ENCODE results near the gene HBEGF.

The HBEGF gene, protein sequence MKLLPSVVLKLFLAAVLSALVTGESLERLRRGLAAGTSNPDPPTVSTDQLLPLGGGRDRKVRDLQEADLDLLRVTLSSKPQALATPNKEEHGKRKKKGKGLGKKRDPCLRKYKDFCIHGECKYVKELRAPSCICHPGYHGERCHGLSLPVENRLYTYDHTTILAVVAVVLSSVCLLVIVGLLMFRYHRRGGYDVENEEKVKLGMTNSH

DNA sequence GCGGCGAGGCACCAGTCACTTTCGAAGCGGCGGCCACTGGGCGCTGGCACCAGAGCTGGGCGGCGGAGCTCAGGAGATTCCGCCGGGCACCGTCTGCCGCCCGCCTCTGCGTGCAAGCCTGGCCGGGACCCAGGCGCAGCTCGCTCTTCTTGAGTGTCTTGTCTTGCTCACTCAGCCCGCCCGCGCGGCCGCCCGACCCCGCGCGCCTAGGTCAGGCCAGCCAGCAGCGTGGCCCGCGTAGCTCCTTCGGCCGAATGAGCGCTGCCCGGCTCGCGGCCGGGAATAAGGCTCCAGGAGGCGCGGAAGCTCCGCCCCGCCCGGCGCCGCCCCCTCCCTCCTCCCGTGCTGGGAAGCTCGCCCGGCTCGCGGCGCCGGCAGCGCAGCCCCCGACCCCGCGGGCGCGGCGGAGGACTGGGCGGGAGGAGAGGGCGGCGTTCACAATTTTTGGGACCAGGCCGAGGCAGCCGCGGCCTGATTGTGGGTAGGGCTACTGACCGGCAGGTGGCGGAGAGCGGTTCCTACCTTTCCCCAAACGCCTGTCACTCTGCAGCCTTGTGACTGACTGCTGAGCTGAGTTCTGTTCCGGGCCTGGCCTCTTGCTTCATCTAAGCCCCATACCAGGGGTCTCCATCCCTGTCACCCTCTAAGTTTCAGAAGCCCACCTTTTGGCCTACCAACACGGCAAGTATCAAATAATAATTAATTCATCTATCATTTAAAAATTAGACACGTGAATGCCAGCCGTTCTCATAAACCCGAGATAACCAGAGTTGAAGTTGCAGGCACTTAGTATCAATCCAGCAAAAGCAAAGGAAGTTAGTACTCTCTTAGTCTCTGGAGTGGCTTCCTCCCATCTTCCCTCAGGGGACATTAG lies at the start of gene HBEGF:
TSS of gene HBEGF (minus strand) at position 256 of the 874 bp plus-strand sequence. CDS start 275 bp downstream, outside the sequence.
- DNase-seq, result no peak

GRCh38 chr5:140393738-140394137 lies 47.3 kb upstream of the HBEGF start:
- no peak for DNase-seq

- no peak for DNase-seq
Measured at GRCh38 chr5:140391732-140392131, 45.3 kb upstream of the HBEGF start.

GRCh38 chr5:140391312-140391711 lies 44.9 kb upstream of the HBEGF start:
- no peak for DNase-seq

GRCh38 chr5:140388052-140388451 lies 41.6 kb upstream of the HBEGF start:
- DNase-seq, result no peak

- no peak for DNase-seq
Measured at GRCh38 chr5:140383300-140383699, 36.9 kb upstream of the HBEGF start.

GRCh38 chr5:140382866-140383265 lies 36.5 kb upstream of the HBEGF start:
- DNase-seq, result no peak

DNA sequence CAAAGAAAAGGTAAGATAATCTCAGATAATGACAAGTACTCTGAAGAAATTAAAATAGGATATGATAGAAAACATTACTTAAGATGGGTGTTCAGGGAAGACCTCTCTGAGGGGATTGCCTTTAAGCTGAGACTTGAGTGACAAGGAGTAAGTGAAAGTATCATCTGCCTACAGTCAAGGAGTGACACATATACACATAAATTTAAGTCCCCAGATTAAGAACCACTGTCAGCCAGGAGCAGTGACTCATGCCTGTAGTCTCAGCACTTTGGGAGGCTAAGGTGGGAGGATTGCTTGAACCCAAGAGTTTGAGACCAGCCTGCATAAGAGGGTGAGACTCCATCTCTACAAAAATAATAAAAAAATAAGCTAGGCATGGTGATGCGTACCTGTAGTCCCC lies 35.6 kb upstream of the HBEGF start:
- DNase-seq, result no peak

GRCh38 chr5:140381351-140381750 lies 34.9 kb upstream of the HBEGF start:
- no peak for DNase-seq

- DNase-seq, result no peak
Measured at GRCh38 chr5:140372971-140373487, 26.6 kb upstream of the HBEGF start.

DNA sequence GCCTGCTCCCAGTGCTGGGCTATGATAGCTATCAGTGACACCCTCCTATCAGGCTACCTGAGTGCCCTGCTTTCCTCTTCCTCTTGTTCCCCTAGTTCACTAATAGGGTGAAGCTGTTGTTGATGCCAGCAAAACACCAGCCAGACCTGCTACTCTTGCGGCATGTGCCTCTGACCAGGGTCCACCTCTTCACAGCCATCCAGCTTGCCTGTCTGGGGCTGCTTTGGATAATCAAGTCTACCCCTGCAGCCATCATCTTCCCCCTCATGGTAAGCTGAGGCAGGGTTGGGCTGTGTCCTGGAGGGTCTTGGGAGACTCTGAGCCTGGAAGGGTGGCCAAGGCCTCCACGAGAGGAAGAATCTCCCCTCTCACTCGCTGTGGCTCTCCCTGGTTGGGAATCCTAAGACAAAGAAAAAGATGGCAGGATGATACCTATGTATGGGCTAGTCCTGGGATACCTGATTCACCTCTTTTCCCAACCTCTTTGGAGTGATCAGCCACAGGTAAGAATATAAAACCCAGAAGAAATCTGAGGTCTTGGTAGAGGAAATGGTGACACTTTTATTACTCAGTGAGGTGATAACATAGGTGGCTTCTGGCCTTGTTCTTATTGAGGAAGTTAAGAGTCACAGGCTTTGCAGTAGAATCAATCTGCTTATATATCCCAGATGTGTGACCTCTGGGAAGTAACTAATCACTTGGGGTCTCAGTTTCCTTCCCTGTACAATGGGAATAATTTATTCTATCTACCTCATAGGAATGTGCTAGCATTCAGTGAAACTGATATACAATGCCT lies 25.2 kb upstream of the HBEGF start:
- no peak for DNase-seq

- DNase-seq, result no peak
Measured at GRCh38 chr5:140367256-140368013, 21.0 kb upstream of the HBEGF start.

- DNase-seq, result no peak
Measured at GRCh38 chr5:140366589-140367255, 20.3 kb upstream of the HBEGF start.

GRCh38 chr5:140365941-140366340 lies 19.5 kb upstream of the HBEGF start:
- no peak for DNase-seq

DNA sequence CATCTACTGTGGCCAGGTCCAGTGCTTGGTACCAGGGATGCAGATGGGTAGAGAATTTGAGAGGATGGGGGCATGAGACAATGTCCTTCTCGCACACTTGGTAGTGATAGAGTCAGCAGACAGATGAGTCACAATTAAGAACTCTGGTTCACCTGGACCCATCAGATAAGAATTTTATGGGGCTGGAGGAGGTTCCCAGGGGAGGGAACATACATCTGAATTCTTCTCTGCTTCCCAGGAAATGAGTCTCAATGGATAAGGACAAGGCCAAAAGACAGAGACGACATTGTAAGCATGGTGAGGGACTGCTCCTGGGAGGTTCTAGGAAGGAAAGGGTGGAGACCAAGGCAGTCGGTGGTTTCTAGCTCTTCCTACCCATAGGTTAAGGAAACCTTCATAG lies 18.9 kb upstream of the HBEGF start:
- DNase-seq, result no peak

GRCh38 chr5:140364472-140364765 lies 18.0 kb upstream of the HBEGF start:
- DNase-seq, result no peak

DNA sequence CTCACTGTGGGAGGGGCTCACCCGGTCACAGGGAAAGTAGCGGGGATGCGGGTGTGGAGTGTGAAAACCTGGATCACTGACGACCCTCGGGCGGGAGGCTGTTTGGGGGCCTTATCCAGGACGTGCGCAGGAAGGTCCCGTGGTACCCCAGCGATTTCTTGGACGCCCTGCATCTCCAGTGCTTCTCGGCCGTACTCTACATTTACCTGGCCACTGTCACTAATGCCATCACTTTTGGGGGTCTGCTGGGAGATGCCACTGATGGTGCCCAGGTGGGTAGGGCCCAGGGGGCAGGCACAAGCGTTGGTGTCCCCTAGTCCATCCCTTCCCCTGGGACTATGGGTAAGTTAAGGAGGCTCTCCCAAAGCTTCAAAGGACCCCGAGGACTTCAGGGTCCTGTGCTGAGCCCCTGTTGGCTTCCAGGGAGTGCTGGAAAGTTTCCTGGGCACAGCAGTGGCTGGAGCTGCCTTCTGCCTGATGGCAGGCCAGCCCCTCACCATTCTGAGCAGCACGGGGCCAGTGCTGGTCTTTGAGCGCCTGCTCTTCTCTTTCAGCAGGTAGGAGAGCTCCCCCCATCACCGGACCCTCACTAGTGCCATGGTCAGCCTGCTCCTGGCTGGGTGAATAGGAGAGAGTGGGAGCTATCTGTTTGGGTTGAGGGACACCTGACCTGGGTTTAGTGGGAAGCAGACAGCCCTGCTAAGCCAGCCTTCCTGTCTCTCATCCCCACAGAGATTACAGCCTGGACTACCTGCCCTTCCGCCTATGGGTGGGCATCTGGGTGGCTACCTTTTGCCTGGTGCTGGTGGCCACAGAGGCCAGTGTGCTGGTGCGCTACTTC lies 17.4 kb upstream of the HBEGF start:
- DNase-seq, result no peak

DNA sequence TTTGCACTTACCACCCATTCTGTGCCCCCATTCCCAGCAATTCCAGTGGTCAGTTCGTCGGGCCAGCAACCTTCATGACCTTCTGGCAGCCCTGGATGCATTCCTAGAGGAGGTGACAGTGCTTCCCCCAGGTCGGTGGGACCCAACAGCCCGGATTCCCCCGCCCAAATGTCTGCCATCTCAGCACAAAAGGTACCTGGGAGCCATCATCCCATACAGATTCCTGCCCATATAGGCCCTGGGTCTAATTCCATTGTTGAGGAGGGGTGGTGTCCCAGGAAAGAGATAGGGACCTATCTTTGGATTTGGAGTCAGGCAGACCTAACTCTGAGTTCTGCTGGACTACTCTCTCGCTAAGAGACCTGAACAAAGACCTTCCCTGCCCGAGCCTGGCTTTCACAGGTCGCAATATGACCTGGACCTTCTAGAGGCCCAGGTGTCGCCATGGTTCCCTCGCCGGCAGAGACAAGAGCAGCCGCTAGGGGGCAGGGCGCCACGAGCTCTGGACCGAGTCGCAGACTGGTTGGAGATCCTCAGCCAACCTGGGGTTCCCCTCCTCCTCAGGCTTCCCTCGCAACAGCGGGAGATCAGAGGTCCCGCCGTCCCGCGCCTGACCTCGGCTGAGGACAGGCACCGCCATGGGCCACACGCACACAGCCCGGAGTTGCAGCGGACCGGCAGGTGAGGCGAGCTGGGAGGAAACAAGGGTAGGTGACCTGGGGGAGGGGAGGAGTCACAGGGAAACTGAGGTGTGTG lies 16.6 kb upstream of the HBEGF start:
- no peak for DNase-seq

GRCh38 chr5:140362311-140362710 lies 15.9 kb upstream of the HBEGF start:
- DNase-seq, result no peak

DNA sequence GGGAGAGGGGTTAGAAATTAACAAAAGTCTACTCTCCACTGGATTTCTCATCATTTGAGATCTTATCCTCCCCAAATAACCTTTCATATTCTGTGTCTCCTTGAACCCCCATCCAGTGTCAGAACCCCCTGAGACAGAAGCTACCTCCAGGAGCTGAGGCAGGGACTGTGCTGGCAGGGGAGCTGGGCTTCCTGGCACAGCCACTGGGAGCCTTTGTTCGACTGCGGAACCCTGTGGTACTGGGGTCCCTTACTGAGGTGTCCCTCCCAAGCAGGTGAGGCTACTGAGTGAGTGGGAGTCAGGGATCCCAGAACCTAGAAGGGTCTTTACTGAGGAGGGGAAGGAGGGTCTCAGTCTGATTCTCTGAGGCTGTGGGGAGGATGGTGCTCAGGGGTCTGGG lies 15.5 kb upstream of the HBEGF start:
- no peak for DNase-seq
